Liver (tissue), 9 donors: ENCODE data around the gene EHMT1. TPM values are rescaled to one million over a fixed set of nuclear protein-coding genes. Genes with fewer than 3 reads are reported as not detected.

Source experiments
- DNase-seq: peaks from one replicate; pipeline ENCODE4 v3.0.0-alpha.2; 2017; ENCODE audit warnings: low spot score
- H3K27ac ChIP-seq, 2 donors: one replicate each; pipeline ENCODE4 v1.7.0; 2013; ENCODE audit warnings: inconsistent platforms in 2 of 2, low read length in 2 of 2, control low read depth in 1 of 2, low read depth in 1 of 2, mild to moderate bottlenecking in 1 of 2
- H3K27me3 ChIP-seq, 4 donors: one replicate each; pipeline versions ENCODE4 v1.6.1 to v1.7.0; 2013; ENCODE audit warnings: low read length in 3 of 4, inconsistent platforms in 1 of 4, mild to moderate bottlenecking in 1 of 4, moderate library complexity in 1 of 4; ENCODE audit not compliant: control insufficient read depth in 4 of 4, insufficient read depth in 4 of 4
- H3K36me3 ChIP-seq, 4 donors: one replicate each; pipeline versions ENCODE4 v1.6.1 to v1.7.0; 2013; ENCODE audit warnings: low read length in 3 of 4, mild to moderate bottlenecking in 3 of 4, low read depth in 1 of 4, moderate library complexity in 1 of 4; ENCODE audit not compliant: control insufficient read depth in 4 of 4, insufficient read depth in 3 of 4
- H3K4me1 ChIP-seq, 4 donors: one replicate each; pipeline versions ENCODE4 v1.6.1 to v1.7.0; 2013; ENCODE audit warnings: low read length in 3 of 4, mild to moderate bottlenecking in 3 of 4, moderate library complexity in 1 of 4; ENCODE audit not compliant: control insufficient read depth in 4 of 4, insufficient read depth in 4 of 4
- H3K4me3 ChIP-seq, 3 donors: one replicate each; pipeline versions ENCODE4 v1.6.1 to v1.7.0; 2013; ENCODE audit warnings: low read length in 3 of 3, control low read depth in 1 of 3, low read depth in 1 of 3, mild to moderate bottlenecking in 1 of 3
- H3K9ac ChIP-seq, 2 donors: one replicate each; pipeline ENCODE4 v1.7.0; 2013; ENCODE audit warnings: low read length in 2 of 2, mild to moderate bottlenecking in 2 of 2, moderate library complexity in 2 of 2, control low read depth in 1 of 2, low read depth in 1 of 2
- H3K9me3 ChIP-seq, 4 donors: one replicate each; pipeline versions ENCODE4 v1.6.1 to v1.7.0; 2013; ENCODE audit warnings: low read length in 3 of 4; ENCODE audit not compliant: control insufficient read depth in 4 of 4
- ATF3 ChIP-seq: IDR thresholded peaks from 2 replicates; pipeline ENCODE4 v1.6.1; 2016; ENCODE audit warnings: antibody characterized with exemption
- EGR1 ChIP-seq, 2 donors: IDR thresholded peaks; 2 replicates each; pipeline ENCODE4 v1.6.1; 2016 to 2018; ENCODE audit warnings: antibody characterized with exemption in 2 of 2, low read depth in 2 of 2
- FOXA1 ChIP-seq: IDR thresholded peaks from 2 replicates; pipeline ENCODE4 v1.6.1; 2016; ENCODE audit warnings: antibody characterized with exemption
- FOXA2 ChIP-seq: IDR thresholded peaks from 2 replicates; pipeline ENCODE4 v1.6.1; 2016; ENCODE audit warnings: antibody characterized with exemption
- GABPA ChIP-seq, 2 donors: IDR thresholded peaks in 1 of 2; conservative IDR thresholded peaks in 1 of 2; 2 replicates each; pipeline ENCODE4 v1.6.1; 2016; ENCODE audit warnings: antibody characterized with exemption in 2 of 2, mild to moderate bottlenecking in 1 of 2, moderate library complexity in 1 of 2
- HNF4A ChIP-seq, 2 donors: conservative IDR thresholded peaks; 2 replicates each; pipeline ENCODE4 v1.6.1; 2016; ENCODE audit warnings: antibody characterized with exemption in 2 of 2, mild to moderate bottlenecking in 2 of 2
- HNF4G ChIP-seq: IDR thresholded peaks from 2 replicates; pipeline ENCODE4 v1.6.1; 2016; ENCODE audit warnings: antibody characterized with exemption
- JUND ChIP-seq, 2 donors: IDR thresholded peaks; 2 replicates each; pipeline ENCODE4 v1.6.1; 2016; ENCODE audit warnings: antibody characterized with exemption in 2 of 2
- NR2F2 ChIP-seq: IDR thresholded peaks from 2 replicates; pipeline ENCODE4 v1.6.1; 2016; ENCODE audit warnings: antibody characterized with exemption
- RAD21 ChIP-seq, 2 donors: IDR thresholded peaks; 2 replicates each; pipeline ENCODE4 v1.6.1; 2016; ENCODE audit warnings: antibody characterized with exemption in 2 of 2, mild to moderate bottlenecking in 2 of 2
- RXRA ChIP-seq, 2 donors: IDR thresholded peaks; 2 replicates each; pipeline ENCODE4 v1.6.1; 2017 to 2018; ENCODE audit warnings: antibody characterized with exemption in 2 of 2, mild to moderate bottlenecking in 1 of 2
- SP1 ChIP-seq: IDR thresholded peaks from 2 replicates; pipeline ENCODE4 v1.6.1; 2018; ENCODE audit warnings: antibody characterized with exemption, mild to moderate bottlenecking
- TAF1 ChIP-seq: conservative IDR thresholded peaks from 2 replicates; pipeline ENCODE4 v1.6.1; 2016; ENCODE audit warnings: antibody characterized with exemption, mild to moderate bottlenecking
- YY1 ChIP-seq: IDR thresholded peaks from 2 replicates; pipeline ENCODE4 v1.6.1; 2016; ENCODE audit warnings: antibody characterized with exemption, mild to moderate bottlenecking
- WGBS: extraction: QIAGEN DNeasy Blood & Tissue Kit; methylation state at CpG from one replicate; pipeline ENCODE4 v1.1.7; 2013; 5-methylcytosine and 5-hydroxymethylcytosine counted together
- polyA plus RNA-seq, 2 donors: library from polyadenylated mRNA; stranded (reverse) in 1 of 2; unstranded in 1 of 2; fragments of 200-250 nt in 1 of 2; fragments of >200 nt in 1 of 2; fragmentation: Nextera tagmentation in 1 of 2; extraction: Ambion mirVana in 1 of 2; gene quantifications; one replicate each; pipeline versions ENCODE4 v1.2.1 to v1.2.3, GENCODE V29; 2013 to 2015
- total RNA-seq, 2 donors: library from RNA; depleted of rRNA; stranded (reverse); fragments of >200 nt; gene quantifications; one replicate each; pipeline ENCODE4 v1.2.3, GENCODE V29; 2014
- TF ChIP-seq, protein P1 (sequence below): IDR thresholded peaks from 2 replicates; pipeline ENCODE4 v1.6.1; 2016; ENCODE audit warnings: antibody characterized with exemption, mild to moderate bottlenecking
- TF ChIP-seq, protein P2 (sequence below): IDR thresholded peaks from 2 replicates; pipeline ENCODE4 v1.6.1; 2016; ENCODE audit warnings: antibody characterized with exemption
- TF ChIP-seq, protein P3 (sequence below): IDR thresholded peaks from 2 replicates; pipeline ENCODE4 v1.6.1; 2016; ENCODE audit warnings: antibody characterized with exemption
- TF ChIP-seq, protein P4 (sequence below): fragments of 150-350 bp; IDR thresholded peaks from 2 replicates; pipeline ENCODE4 v1.5.1; 2017; ENCODE audit warnings: improper control_type of control experiment, low read depth, low read length; ENCODE audit not compliant: missing input control
- donor health status: healthy.
- donor health status: healthy.
- donor health status: healthy.
- donor health status: healthy.
- donor health status: healthy.

Gene EHMT1
- total and polyA plus RNA-seq, 4 donors: 16.1 to 48.2 (median 27.3) TPM

DNA sequence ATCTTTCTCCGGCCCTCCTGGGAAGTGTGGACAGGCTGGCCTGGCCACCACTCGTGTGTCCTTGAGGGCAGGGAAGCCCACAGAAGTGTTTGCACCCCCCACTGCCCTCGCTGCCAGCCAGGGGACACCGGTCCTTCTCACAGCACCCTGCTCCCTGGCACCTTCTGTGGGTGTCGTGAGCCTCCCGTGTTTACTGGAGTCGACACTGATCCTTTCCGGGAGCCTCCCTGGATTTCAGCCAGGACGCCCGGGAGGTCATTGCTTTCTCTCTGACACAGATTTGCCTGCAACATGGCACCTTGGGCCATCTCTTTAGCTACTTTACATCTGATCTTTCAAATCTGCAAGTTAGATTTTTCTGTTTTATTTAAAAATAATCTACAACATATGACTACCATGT lies 138.3 kb downstream of the EHMT1 start:
- Histone ChIP-seq H3K9me3 (peaks cover 0 to 3% (median 2%) of the 10 kb centered on the region in 4 donors), H3K36me3 (peaks cover 10 to 46% (median 33%) of the 10 kb centered on the region in 4 donors), H3K4me1 (peaks cover 0 to 13% (median 3%) of the 10 kb centered on the region in 4 donors), H3K9ac (no peak overlapping the region), H3K27me3 (no peaks in the 10 kb centered on the region), H3K27ac (peak overlapping the region; percentile 61), H3K4me3 (no peak overlapping the region)
- TF ChIP-seq HNF4A (conservative IDR thresholded peaks at IDR 0.05): peak in 1 of 2 donors; percentile 65
- TF ChIP-seq, protein P1, sequence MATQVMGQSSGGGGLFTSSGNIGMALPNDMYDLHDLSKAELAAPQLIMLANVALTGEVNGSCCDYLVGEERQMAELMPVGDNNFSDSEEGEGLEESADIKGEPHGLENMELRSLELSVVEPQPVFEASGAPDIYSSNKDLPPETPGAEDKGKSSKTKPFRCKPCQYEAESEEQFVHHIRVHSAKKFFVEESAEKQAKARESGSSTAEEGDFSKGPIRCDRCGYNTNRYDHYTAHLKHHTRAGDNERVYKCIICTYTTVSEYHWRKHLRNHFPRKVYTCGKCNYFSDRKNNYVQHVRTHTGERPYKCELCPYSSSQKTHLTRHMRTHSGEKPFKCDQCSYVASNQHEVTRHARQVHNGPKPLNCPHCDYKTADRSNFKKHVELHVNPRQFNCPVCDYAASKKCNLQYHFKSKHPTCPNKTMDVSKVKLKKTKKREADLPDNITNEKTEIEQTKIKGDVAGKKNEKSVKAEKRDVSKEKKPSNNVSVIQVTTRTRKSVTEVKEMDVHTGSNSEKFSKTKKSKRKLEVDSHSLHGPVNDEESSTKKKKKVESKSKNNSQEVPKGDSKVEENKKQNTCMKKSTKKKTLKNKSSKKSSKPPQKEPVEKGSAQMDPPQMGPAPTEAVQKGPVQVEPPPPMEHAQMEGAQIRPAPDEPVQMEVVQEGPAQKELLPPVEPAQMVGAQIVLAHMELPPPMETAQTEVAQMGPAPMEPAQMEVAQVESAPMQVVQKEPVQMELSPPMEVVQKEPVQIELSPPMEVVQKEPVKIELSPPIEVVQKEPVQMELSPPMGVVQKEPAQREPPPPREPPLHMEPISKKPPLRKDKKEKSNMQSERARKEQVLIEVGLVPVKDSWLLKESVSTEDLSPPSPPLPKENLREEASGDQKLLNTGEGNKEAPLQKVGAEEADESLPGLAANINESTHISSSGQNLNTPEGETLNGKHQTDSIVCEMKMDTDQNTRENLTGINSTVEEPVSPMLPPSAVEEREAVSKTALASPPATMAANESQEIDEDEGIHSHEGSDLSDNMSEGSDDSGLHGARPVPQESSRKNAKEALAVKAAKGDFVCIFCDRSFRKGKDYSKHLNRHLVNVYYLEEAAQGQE: no peak
- TF ChIP-seq FOXA1: no peak
- TF ChIP-seq, protein P2, sequence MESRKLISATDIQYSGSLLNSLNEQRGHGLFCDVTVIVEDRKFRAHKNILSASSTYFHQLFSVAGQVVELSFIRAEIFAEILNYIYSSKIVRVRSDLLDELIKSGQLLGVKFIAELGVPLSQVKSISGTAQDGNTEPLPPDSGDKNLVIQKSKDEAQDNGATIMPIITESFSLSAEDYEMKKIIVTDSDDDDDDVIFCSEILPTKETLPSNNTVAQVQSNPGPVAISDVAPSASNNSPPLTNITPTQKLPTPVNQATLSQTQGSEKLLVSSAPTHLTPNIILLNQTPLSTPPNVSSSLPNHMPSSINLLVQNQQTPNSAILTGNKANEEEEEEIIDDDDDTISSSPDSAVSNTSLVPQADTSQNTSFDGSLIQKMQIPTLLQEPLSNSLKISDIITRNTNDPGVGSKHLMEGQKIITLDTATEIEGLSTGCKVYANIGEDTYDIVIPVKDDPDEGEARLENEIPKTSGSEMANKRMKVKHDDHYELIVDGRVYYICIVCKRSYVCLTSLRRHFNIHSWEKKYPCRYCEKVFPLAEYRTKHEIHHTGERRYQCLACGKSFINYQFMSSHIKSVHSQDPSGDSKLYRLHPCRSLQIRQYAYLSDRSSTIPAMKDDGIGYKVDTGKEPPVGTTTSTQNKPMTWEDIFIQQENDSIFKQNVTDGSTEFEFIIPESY: no peak
- TF ChIP-seq RAD21 (IDR thresholded peaks at IDR 0.05): peak in 1 of 2 donors; percentile 8
- no peak for TF ChIP-seq SP1
- TF ChIP-seq TAF1: no peak
- TF ChIP-seq, protein P3, sequence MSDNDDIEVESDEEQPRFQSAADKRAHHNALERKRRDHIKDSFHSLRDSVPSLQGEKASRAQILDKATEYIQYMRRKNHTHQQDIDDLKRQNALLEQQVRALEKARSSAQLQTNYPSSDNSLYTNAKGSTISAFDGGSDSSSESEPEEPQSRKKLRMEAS: no peak
- TF ChIP-seq GABPA (IDR thresholded peaks at IDR 0.05 in 1 of 2, conservative IDR thresholded peaks at IDR 0.05 in 1 of 2): no peak
- TF ChIP-seq HNF4G: no peak
- peak; percentile 63 to 81 for TF ChIP-seq RXRA (IDR thresholded peaks at IDR 0.05)
- TF ChIP-seq NR2F2: no peak
- no peak for TF ChIP-seq EGR1 (IDR thresholded peaks at IDR 0.05; ENCODE audit: low read depth in 2 of 2)
- TF ChIP-seq, protein P4, sequence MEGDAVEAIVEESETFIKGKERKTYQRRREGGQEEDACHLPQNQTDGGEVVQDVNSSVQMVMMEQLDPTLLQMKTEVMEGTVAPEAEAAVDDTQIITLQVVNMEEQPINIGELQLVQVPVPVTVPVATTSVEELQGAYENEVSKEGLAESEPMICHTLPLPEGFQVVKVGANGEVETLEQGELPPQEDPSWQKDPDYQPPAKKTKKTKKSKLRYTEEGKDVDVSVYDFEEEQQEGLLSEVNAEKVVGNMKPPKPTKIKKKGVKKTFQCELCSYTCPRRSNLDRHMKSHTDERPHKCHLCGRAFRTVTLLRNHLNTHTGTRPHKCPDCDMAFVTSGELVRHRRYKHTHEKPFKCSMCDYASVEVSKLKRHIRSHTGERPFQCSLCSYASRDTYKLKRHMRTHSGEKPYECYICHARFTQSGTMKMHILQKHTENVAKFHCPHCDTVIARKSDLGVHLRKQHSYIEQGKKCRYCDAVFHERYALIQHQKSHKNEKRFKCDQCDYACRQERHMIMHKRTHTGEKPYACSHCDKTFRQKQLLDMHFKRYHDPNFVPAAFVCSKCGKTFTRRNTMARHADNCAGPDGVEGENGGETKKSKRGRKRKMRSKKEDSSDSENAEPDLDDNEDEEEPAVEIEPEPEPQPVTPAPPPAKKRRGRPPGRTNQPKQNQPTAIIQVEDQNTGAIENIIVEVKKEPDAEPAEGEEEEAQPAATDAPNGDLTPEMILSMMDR: no peak
- TF ChIP-seq JUND (IDR thresholded peaks at IDR 0.05): no peak
- TF ChIP-seq YY1: peak; percentile 52
- no peak for TF ChIP-seq ATF3
- TF ChIP-seq FOXA2: peak; percentile 3
- no peak for DNase-seq
- 45% methylated on average over 10 of the region's 10 CpGs for WGBS
